Stimulated activated CD4-positive, alpha-beta T cell treated with anti-CD3 and anti-CD28 coated beads, Interleukin-4, amount 100 ng/mL, for 4 hours (primary cell): ENCODE data around the gene LCE2D.

Experiments used
- DNase-seq, 2 experiments: peaks; one replicate each; pipeline ENCODE4 v3.0.0-alpha.2; 2020

LCE2D gene

DNA sequence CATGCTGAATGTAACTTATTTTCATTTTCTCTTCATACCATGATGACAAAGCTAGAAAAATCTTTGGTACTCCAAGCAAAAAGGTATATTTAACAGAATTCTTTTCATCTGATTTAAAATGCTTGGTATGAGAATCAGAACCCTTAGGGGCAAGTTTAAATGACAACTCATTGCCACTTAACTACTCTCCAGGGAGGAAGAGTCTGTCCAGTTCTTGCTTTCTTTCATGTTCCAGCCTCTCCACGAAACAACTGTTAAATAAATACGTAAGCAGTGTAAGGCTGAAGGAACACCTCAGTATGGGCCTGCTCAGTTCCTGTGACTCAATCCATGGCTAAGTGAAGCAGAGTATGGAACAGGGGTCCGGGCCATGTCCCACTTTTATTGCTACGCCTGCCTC is 36.6 kb downstream of the LCE2D start:
- no peak for DNase-seq

DNA sequence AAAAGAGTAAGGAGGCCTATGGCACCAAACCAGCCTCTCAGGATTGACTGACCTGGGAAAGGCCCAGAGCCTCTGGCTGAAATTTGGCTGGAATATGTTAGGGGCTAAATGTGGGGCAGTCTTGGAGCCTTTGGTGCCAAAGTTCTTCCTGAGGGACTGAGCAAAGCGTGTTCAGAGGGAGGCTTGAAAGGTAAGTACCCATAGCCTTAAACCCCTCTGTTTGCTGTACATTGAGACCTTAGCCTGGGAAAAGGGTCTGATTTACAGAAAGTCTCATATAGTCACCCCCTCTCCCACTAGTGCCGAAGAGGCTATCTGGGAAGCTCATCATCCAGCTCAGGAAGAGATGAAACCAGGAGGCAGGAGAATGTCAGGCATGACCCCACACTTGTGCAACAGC is 44.7 kb downstream of the LCE2D start, which contains the start of gene LCE4A:
Gene LCE4A, plus strand, starts transcription at position 301 of the 400 bp plus-strand sequence. CDS start 916 bp downstream, outside the sequence.
- DNase-seq, result no peak
